Large intestine (tissue), 3 donors: Measurements from ENCODE around the gene RNLS. TPM values are rescaled to one million over a fixed set of nuclear protein-coding genes. Genes with fewer than 3 reads are reported as not detected.
"Not testable (repeated sequence)": the region's sequence is repeated elsewhere in the genome, so short reads cannot be mapped to it uniquely, and the experiment has no call there.

ENCODE experiments used
- DNase-seq, 2 donors: peaks; one replicate each; pipeline versions ENCODE4 v3.0.0 to v3.0.0-alpha.2; 2013
- H3K27ac ChIP-seq: one replicate; pipeline ENCODE4 v1.5.1; 2013; ENCODE audit warnings: low read length
- H3K27me3 ChIP-seq: 2 replicates; pipeline ENCODE4 v1.6.1; 2013; ENCODE audit warnings: low read length; ENCODE audit not compliant: control insufficient read depth, insufficient read depth
- H3K36me3 ChIP-seq: 2 replicates; pipeline ENCODE4 v1.6.1; 2013; ENCODE audit warnings: low read length; ENCODE audit not compliant: control insufficient read depth, insufficient read depth
- H3K4me1 ChIP-seq: one replicate; pipeline ENCODE4 v1.6.1; 2013; ENCODE audit warnings: low read length; ENCODE audit not compliant: control insufficient read depth, insufficient read depth
- H3K4me3 ChIP-seq: one replicate; pipeline ENCODE4 v1.5.1; 2013; ENCODE audit warnings: low read length
- H3K9me3 ChIP-seq: one replicate; pipeline ENCODE4 v1.6.1; 2013; ENCODE audit warnings: mild to moderate bottlenecking, low read depth, low read length, moderate library complexity; ENCODE audit not compliant: control insufficient read depth
- WGBS: methylation state at CpG from one replicate; pipeline ENCODE4 v1.1.5; 2013; ENCODE audit warnings: low lambda C conversion rate; ENCODE audit not compliant: insufficient coverage; 5-methylcytosine and 5-hydroxymethylcytosine counted together
- polyA plus RNA-seq: library from polyadenylated mRNA; unstranded; fragments of 120-200 nt; gene quantifications from one replicate; pipeline ENCODE4 v1.2.1, GENCODE V29; 2013

RNLS gene
- polyA plus RNA-seq, 1 donor = 19.5 TPM

GRCh38 chr10:88286030-88286429 lies 297.1 kb downstream of the RNLS start:
- no CpG with 5 or more reads among the region's 1 CpG for WGBS
- no peak for DNase-seq
- Histone ChIP-seq H3K27me3 (no peaks in the 10 kb centered on the region), H3K27ac (no peak overlapping the region), H3K4me3 (no peak overlapping the region), H3K9me3 (no peaks in the 10 kb centered on the region), H3K4me1 (no peaks in the 10 kb centered on the region), H3K36me3 (no peaks in the 10 kb centered on the region)

- Histone ChIP-seq H3K27ac (no peak overlapping the region), H3K9me3 (no peaks in the 10 kb centered on the region), H3K36me3 (no peaks in the 10 kb centered on the region), H3K4me1 (no peaks in the 10 kb centered on the region), H3K4me3 (no peak overlapping the region), H3K27me3 (no peaks in the 10 kb centered on the region)
- no peak for DNase-seq
- 77% methylated on average over 3 of the region's 6 CpGs for WGBS
Measured at GRCh38 chr10:88281592-88282347, 301.3 kb downstream of the RNLS start.

- Histone ChIP-seq H3K9me3 (no peaks in the 10 kb centered on the region), H3K27ac (no peak overlapping the region), H3K4me3 (no peak overlapping the region), H3K36me3 (no peaks in the 10 kb centered on the region), H3K27me3 (no peaks in the 10 kb centered on the region), H3K4me1 (no peaks in the 10 kb centered on the region)
- no peak for DNase-seq
Measured at GRCh38 chr10:88280518-88280917, 302.6 kb downstream of the RNLS start.

- Histone ChIP-seq H3K27me3 (no peaks in the 10 kb centered on the region), H3K9me3 (no peaks in the 10 kb centered on the region), H3K36me3 (no peaks in the 10 kb centered on the region), H3K27ac (no peak overlapping the region), H3K4me1 (no peaks in the 10 kb centered on the region), H3K4me3 (no peak overlapping the region)
- no peak for DNase-seq
- WGBS = no CpG with 5 or more reads among the region's 2 CpGs
Measured at GRCh38 chr10:88278912-88279311, 304.2 kb downstream of the RNLS start.

GRCh38 chr10:88276945-88277344 lies 306.2 kb downstream of the RNLS start:
- not testable (repeated sequence) for H3K9me3 ChIP-seq, H3K36me3 ChIP-seq, DNase-seq, H3K4me3 ChIP-seq, H3K27me3 ChIP-seq, H3K27ac ChIP-seq, H3K4me1 ChIP-seq
- no CpG with 5 or more reads among the region's 4 CpGs for WGBS

- Histone ChIP-seq H3K4me1 (peaks cover 5% of the 10 kb centered on the region), H3K36me3 (no peaks in the 10 kb centered on the region), H3K27me3 (no peaks in the 10 kb centered on the region), H3K4me3 (no peak overlapping the region), H3K9me3 (no peaks in the 10 kb centered on the region), H3K27ac (no peak overlapping the region)
- no peak for DNase-seq
- no CpG with 5 or more reads among the region's 2 CpGs for WGBS
Measured at GRCh38 chr10:88274286-88274685, 308.8 kb downstream of the RNLS start.

GRCh38 chr10:88273567-88273966 lies 309.6 kb downstream of the RNLS start:
- H3K27me3 ChIP-seq = no peaks in the 10 kb centered on the region
- 87% methylated on average over 3 of the region's 4 CpGs for WGBS
- no peak overlapping the region for H3K27ac ChIP-seq
- H3K4me3 ChIP-seq = no peak overlapping the region
- peaks cover 5% of the 10 kb centered on the region for H3K4me1 ChIP-seq
- H3K9me3 ChIP-seq = no peaks in the 10 kb centered on the region
- DNase-seq = no peak
- no peaks in the 10 kb centered on the region for H3K36me3 ChIP-seq

- DNase-seq = no peak
- no peak overlapping the region for H3K4me3 ChIP-seq
- WGBS = no CpG with 5 or more reads among the region's 5 CpGs
- H3K27ac ChIP-seq = no peak overlapping the region
- H3K36me3 ChIP-seq = no peaks in the 10 kb centered on the region
- no peaks in the 10 kb centered on the region for H3K9me3 ChIP-seq
- no peaks in the 10 kb centered on the region for H3K27me3 ChIP-seq
- H3K4me1 ChIP-seq = peaks cover 5% of the 10 kb centered on the region
Measured at GRCh38 chr10:88271761-88272543, 311.2 kb downstream of the RNLS start.

- no CpG with 5 or more reads among the region's 6 CpGs for WGBS
- H3K4me1 ChIP-seq = peaks cover 5% of the 10 kb centered on the region
- H3K4me3 ChIP-seq = no peak overlapping the region
- peak in 1 of 2 donors; percentile 23 for DNase-seq
- no peak overlapping the region for H3K27ac ChIP-seq
- no peaks in the 10 kb centered on the region for H3K9me3 ChIP-seq
- H3K36me3 ChIP-seq = no peaks in the 10 kb centered on the region
- H3K27me3 ChIP-seq = no peaks in the 10 kb centered on the region
Measured at GRCh38 chr10:88270871-88271713, 312.0 kb downstream of the RNLS start.

- DNase-seq = peak in 1 of 2 donors; percentile 39
- H3K27ac ChIP-seq = no peak overlapping the region
Measured at GRCh38 chr10:88270061-88270808, 312.9 kb downstream of the RNLS start.

More at GRCh38 chr10:88270061-88270808, 312.9 kb downstream of the RNLS start:
- no peaks in the 10 kb centered on the region for H3K27me3 ChIP-seq
- H3K9me3 ChIP-seq = no peaks in the 10 kb centered on the region
- H3K4me3 ChIP-seq = no peak overlapping the region
- H3K4me1 ChIP-seq = peaks cover 5% of the 10 kb centered on the region
- no peaks in the 10 kb centered on the region for H3K36me3 ChIP-seq
- no CpG with 5 or more reads among the region's 9 CpGs for WGBS
